Measurements from ENCODE around the gene RXRA.

RXRA gene

GRCh38 chr9:134325813-134326723, at the start of gene RXRA:
Gene RXRA, plus strand, starts transcription at chr9:134326455. Its CDS starts 177 bp downstream, at chr9:134326632.
- peak; percentile 12 for DNase-seq

- DNase-seq = no peak
These were observed 48.0 kb upstream of the RXRA start for GRCh38 chr9:134278286-134278685.

- no peak for DNase-seq
These were observed 47.1 kb upstream of the RXRA start for GRCh38 chr9:134278974-134279640.

GRCh38 chr9:134282138-134282650, 44.1 kb upstream of the RXRA start:
- DNase-seq = no peak

- no peak for DNase-seq
These were observed 43.1 kb upstream of the RXRA start for GRCh38 chr9:134283111-134283515.

GRCh38 chr9:134283692-134284265, 42.5 kb upstream of the RXRA start:
- no peak for DNase-seq

- DNase-seq = no peak
These were observed 42.0 kb upstream of the RXRA start for GRCh38 chr9:134284273-134284672.

GRCh38 chr9:134284741-134285140, 41.5 kb upstream of the RXRA start:
- no peak for DNase-seq

- DNase-seq = no peak
These were observed 40.9 kb upstream of the RXRA start for GRCh38 chr9:134285215-134285845.

GRCh38 chr9:134286471-134287245, 39.6 kb upstream of the RXRA start:
- no peak for DNase-seq

- no peak for DNase-seq
These were observed 38.4 kb upstream of the RXRA start for GRCh38 chr9:134287591-134288491.

GRCh38 chr9:134288746-134289145, 37.5 kb upstream of the RXRA start:
- no peak for DNase-seq

GRCh38 chr9:134289241-134289875, 36.9 kb upstream of the RXRA start:
- no peak for DNase-seq

GRCh38 chr9:134290603-134291451, 35.4 kb upstream of the RXRA start:
- DNase-seq = no peak

- no peak for DNase-seq
These were observed 34.8 kb upstream of the RXRA start for GRCh38 chr9:134291452-134291881.

GRCh38 chr9:134291961-134292871, 34.0 kb upstream of the RXRA start:
- no peak for DNase-seq

GRCh38 chr9:134293031-134293521, 33.2 kb upstream of the RXRA start:
- no peak for DNase-seq

GRCh38 chr9:134293611-134294152, 32.6 kb upstream of the RXRA start:
- DNase-seq = no peak

Measured in DMS 273 treated with DMSO at 0.1 percent for 48 hours (cell line).